Measurements from ENCODE around the gene USH2A.

Gene USH2A

GRCh38 chr1:215673943-215674342, 749.3 kb downstream of the USH2A start:
- no peak for TF ChIP-seq CTCF (IDR thresholded peaks at IDR 0.05; ENCODE audit: insufficient read depth, low read length, poor library complexity, severe bottlenecking)
- no peaks in the 10 kb centered on the region for H3K27me3 ChIP-seq (replicated peaks; ENCODE audit: control insufficient read depth, insufficient read depth, low read length)
- no peaks in the 10 kb centered on the region for H3K36me3 ChIP-seq (ENCODE audit: control insufficient read depth, insufficient read depth, low read length)
- no peak for DNase-seq (ENCODE audit: extremely low read depth, insufficient read length)
- peak overlapping the region; percentile 5; the same call in 1 of the 2 replicates for H3K4me3 ChIP-seq (replicated peaks; ENCODE audit: low read depth, low read length)

- Histone ChIP-seq H3K27me3 (replicated peaks; ENCODE audit: control insufficient read depth, insufficient read depth, low read length) (no peaks in the 10 kb centered on the region), H3K36me3 (ENCODE audit: control insufficient read depth, insufficient read depth, low read length) (no peaks in the 10 kb centered on the region), H3K4me3 (replicated peaks; ENCODE audit: low read depth, low read length) (no peak overlapping the region)
- TF ChIP-seq CTCF (IDR thresholded peaks at IDR 0.05; ENCODE audit: insufficient read depth, low read length, poor library complexity, severe bottlenecking), result no peak
- no peak for DNase-seq (ENCODE audit: extremely low read depth, insufficient read length)
Measured at GRCh38 chr1:215672482-215672881, 750.8 kb downstream of the USH2A start.

- Histone ChIP-seq H3K27me3 (replicated peaks; ENCODE audit: control insufficient read depth, insufficient read depth, low read length) (no peaks in the 10 kb centered on the region), H3K36me3 (ENCODE audit: control insufficient read depth, insufficient read depth, low read length) (no peaks in the 10 kb centered on the region), H3K4me3 (replicated peaks; ENCODE audit: low read depth, low read length) (no peak overlapping the region)
- no peak for DNase-seq (ENCODE audit: extremely low read depth, insufficient read length)
- no peak for TF ChIP-seq CTCF (IDR thresholded peaks at IDR 0.05; ENCODE audit: insufficient read depth, low read length, poor library complexity, severe bottlenecking)
Measured at GRCh38 chr1:215669806-215670491, 753.3 kb downstream of the USH2A start.

- H3K27me3 ChIP-seq (replicated peaks; ENCODE audit: control insufficient read depth, insufficient read depth, low read length), result no peaks in the 10 kb centered on the region
- H3K4me3 ChIP-seq (replicated peaks; ENCODE audit: low read depth, low read length), result no peak overlapping the region
- no peak for TF ChIP-seq CTCF (IDR thresholded peaks at IDR 0.05; ENCODE audit: insufficient read depth, low read length, poor library complexity, severe bottlenecking)
- no peak for DNase-seq (ENCODE audit: extremely low read depth, insufficient read length)
- no peaks in the 10 kb centered on the region for H3K36me3 ChIP-seq (ENCODE audit: control insufficient read depth, insufficient read depth, low read length)
Measured at GRCh38 chr1:215667761-215668160, 755.5 kb downstream of the USH2A start.

GRCh38 chr1:215665215-215665614, 758.0 kb downstream of the USH2A start:
- TF ChIP-seq CTCF (IDR thresholded peaks at IDR 0.05; ENCODE audit: insufficient read depth, low read length, poor library complexity, severe bottlenecking), result no peak
- no peak for DNase-seq (ENCODE audit: extremely low read depth, insufficient read length)
- Histone ChIP-seq H3K36me3 (ENCODE audit: control insufficient read depth, insufficient read depth, low read length) (no peaks in the 10 kb centered on the region), H3K4me3 (replicated peaks; ENCODE audit: low read depth, low read length) (no peak overlapping the region), H3K27me3 (replicated peaks; ENCODE audit: control insufficient read depth, insufficient read depth, low read length) (no peaks in the 10 kb centered on the region; the same call in 1 of the 2 replicates)

- DNase-seq (ENCODE audit: extremely low read depth, insufficient read length), result no peak
- no peaks in the 10 kb centered on the region for H3K36me3 ChIP-seq (ENCODE audit: control insufficient read depth, insufficient read depth, low read length)
Measured at GRCh38 chr1:215661033-215661432, 762.2 kb downstream of the USH2A start.

More at GRCh38 chr1:215661033-215661432, 762.2 kb downstream of the USH2A start:
- no peak for TF ChIP-seq CTCF (IDR thresholded peaks at IDR 0.05; ENCODE audit: insufficient read depth, low read length, poor library complexity, severe bottlenecking)
- no peak overlapping the region for H3K4me3 ChIP-seq (replicated peaks; ENCODE audit: low read depth, low read length)
- H3K27me3 ChIP-seq (replicated peaks; ENCODE audit: control insufficient read depth, insufficient read depth, low read length), result no peaks in the 10 kb centered on the region; the same call in 1 of the 2 replicates
